NCI-H2107 (cell line): ENCODE results near the gene EPN1.

Experiments
- DNase-seq: peaks from one replicate; lab custom pipeline; 2025; lab: John Stamatoyannopoulos, UW

Gene EPN1

GRCh38 chr19:55646889-55647731, 27.9 kb upstream of the EPN1 start:
- DNase-seq = no peak

GRCh38 chr19:55647732-55648584, 27.1 kb upstream of the EPN1 start, which contains the start of gene CCDC106:
CCDC106 (plus strand) TSS chr19:55648212; CDS start chr19:55649047, 835 bp downstream.
- DNase-seq = no peak

GRCh38 chr19:55648585-55649267, 26.3 kb upstream of the EPN1 start:
- no peak for DNase-seq

- DNase-seq = no peak
Measured at GRCh38 chr19:55649268-55650125, 25.5 kb upstream of the EPN1 start.

- DNase-seq = no peak
Measured at GRCh38 chr19:55650126-55650557, 24.9 kb upstream of the EPN1 start.

- DNase-seq = no peak
Measured at GRCh38 chr19:55650602-55651230, 24.3 kb upstream of the EPN1 start.

- no peak for DNase-seq
Measured at GRCh38 chr19:55651236-55651635, 23.8 kb upstream of the EPN1 start.

GRCh38 chr19:55652311-55653128, 22.5 kb upstream of the EPN1 start:
- DNase-seq = no peak

GRCh38 chr19:55653651-55654322, 21.2 kb upstream of the EPN1 start:
- DNase-seq = peak; percentile 99

GRCh38 chr19:55654323-55654867, 20.6 kb upstream of the EPN1 start:
- peak; percentile 98 for DNase-seq

GRCh38 chr19:55654868-55655647, 20.0 kb upstream of the EPN1 start, which contains the start of gene U2AF2:
U2AF2 (plus strand) TSS chr19:55655035; CDS start chr19:55655105, 70 bp downstream.
- peak; percentile 91 for DNase-seq

- no peak for DNase-seq
Measured at GRCh38 chr19:55655648-55656040, 19.4 kb upstream of the EPN1 start.

GRCh38 chr19:55656552-55656951, 18.5 kb upstream of the EPN1 start:
- DNase-seq = no peak

- DNase-seq = no peak
Measured at GRCh38 chr19:55656988-55657747, 17.9 kb upstream of the EPN1 start.

GRCh38 chr19:55658846-55659459, 16.1 kb upstream of the EPN1 start:
- no peak for DNase-seq

GRCh38 chr19:55659822-55660221, 15.2 kb upstream of the EPN1 start:
- no peak for DNase-seq

GRCh38 chr19:55660404-55660803, 14.6 kb upstream of the EPN1 start:
- no peak for DNase-seq
